Measurements from ENCODE around the gene FBXL19.

FBXL19 gene

DNA sequence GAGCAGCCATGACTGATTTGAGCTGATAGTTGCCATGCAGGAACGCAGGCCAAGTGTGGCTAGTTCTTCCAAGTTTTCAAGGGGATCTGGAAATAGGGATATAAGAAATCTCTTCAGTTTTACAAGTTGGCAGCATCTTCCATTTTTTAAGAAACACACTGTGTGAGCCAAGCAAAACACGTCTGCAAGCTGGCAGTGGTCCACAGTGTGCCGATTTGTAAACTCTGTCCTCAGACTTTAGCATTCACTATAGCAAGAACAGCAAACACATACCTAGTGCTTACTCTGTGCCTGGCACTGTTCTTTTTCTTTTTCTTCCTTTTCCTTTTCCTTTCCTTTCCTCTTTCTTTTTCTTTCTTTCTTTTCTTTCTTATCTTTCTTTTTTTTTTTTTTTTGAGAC lies 28.4 kb downstream of the FBXL19 start:
- TF ChIP-seq, protein P1, sequence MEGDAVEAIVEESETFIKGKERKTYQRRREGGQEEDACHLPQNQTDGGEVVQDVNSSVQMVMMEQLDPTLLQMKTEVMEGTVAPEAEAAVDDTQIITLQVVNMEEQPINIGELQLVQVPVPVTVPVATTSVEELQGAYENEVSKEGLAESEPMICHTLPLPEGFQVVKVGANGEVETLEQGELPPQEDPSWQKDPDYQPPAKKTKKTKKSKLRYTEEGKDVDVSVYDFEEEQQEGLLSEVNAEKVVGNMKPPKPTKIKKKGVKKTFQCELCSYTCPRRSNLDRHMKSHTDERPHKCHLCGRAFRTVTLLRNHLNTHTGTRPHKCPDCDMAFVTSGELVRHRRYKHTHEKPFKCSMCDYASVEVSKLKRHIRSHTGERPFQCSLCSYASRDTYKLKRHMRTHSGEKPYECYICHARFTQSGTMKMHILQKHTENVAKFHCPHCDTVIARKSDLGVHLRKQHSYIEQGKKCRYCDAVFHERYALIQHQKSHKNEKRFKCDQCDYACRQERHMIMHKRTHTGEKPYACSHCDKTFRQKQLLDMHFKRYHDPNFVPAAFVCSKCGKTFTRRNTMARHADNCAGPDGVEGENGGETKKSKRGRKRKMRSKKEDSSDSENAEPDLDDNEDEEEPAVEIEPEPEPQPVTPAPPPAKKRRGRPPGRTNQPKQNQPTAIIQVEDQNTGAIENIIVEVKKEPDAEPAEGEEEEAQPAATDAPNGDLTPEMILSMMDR (IDR thresholded peaks at IDR 0.05; ENCODE audit: low read length, missing control alignments): no peak
- peak; percentile 87 for DNase-seq (ENCODE audit: low read depth)
- H3K4me3 ChIP-seq (replicated peaks; ENCODE audit: low read depth, low read length): no peak overlapping the region

DNA sequence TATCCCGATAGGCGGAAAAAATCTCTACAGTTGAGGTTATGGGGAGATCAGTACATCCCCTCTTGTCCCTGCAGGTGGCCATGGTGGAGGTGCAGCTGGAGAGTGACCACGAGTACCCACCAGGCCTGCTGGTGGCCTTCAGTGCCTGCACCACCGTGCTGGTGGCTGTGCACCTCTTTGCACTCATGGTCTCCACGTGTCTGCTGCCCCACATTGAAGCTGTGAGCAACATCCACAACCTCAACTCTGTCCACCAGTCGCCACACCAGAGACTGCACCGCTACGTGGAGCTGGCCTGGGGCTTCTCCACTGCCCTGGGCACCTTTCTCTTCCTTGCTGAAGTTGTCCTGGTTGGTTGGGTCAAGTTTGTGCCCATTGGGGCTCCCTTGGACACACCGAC lies 29.7 kb downstream of the FBXL19 start:
- no peak overlapping the region for H3K4me3 ChIP-seq (replicated peaks; ENCODE audit: low read depth, low read length)
- no peak for DNase-seq (ENCODE audit: low read depth)
- TF ChIP-seq, protein P1 (IDR thresholded peaks at IDR 0.05; ENCODE audit: low read length, missing control alignments): no peak

DNA sequence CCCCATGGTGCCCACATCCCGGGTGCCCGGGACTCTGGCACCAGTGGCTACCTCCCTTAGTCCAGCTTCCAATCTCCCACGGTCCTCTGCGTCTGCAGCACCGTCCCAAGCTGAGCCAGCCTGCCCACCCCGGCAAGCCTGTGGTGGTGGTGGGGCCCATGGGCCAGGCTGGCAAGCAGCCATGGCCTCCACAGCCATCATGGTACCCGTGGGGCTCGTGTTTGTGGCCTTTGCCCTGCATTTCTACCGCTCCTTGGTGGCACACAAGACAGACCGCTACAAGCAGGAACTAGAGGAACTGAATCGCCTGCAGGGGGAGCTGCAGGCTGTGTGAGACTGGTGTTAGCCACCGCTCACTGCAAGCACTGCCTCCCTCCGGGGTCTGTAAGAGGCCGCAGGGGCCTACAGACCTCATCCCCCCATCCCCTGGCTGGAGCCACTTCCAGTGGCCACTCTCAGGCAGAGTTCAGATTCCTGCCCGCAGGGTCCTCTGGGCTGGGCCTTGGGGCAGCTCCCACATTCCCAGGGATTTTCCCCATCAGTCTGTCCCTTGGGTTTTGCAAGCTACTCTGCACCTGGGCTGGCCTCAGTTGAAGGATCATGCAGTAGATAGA lies 30.2 kb downstream of the FBXL19 start:
- peak; percentile 79 for DNase-seq (ENCODE audit: low read depth)
- no peak overlapping the region for H3K4me3 ChIP-seq (replicated peaks; ENCODE audit: low read depth, low read length)

DNA sequence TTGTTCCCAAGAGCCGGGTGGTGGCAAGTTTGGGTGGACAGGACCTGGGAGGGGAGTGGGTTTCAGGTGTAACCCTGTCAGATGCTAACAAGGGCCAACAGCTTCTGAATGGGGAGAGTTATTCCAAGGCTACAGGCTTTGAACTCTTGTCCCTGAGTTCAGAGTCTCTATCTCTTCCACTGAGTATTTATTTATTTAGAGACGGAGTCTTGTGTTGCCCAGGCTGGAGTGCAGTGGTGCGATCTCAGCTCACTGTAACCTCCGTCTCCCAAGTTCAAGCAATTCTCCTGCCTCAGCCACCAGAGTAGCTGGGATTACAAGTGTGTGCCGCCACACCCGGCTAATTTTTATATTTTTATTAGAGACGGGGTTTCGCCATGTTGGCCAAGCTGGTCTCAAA lies 31.6 kb downstream of the FBXL19 start:
- TF ChIP-seq, protein P1 (IDR thresholded peaks at IDR 0.05; ENCODE audit: low read length, missing control alignments): no peak
- no peak for DNase-seq (ENCODE audit: low read depth)
- H3K4me3 ChIP-seq (replicated peaks; ENCODE audit: low read depth, low read length): no peak overlapping the region

More for the DNA sequence above, 30.2 kb downstream of the FBXL19 start:
- TF ChIP-seq, protein P1 (IDR thresholded peaks at IDR 0.05; ENCODE audit: low read length, missing control alignments): peak; percentile 77

DNA sequence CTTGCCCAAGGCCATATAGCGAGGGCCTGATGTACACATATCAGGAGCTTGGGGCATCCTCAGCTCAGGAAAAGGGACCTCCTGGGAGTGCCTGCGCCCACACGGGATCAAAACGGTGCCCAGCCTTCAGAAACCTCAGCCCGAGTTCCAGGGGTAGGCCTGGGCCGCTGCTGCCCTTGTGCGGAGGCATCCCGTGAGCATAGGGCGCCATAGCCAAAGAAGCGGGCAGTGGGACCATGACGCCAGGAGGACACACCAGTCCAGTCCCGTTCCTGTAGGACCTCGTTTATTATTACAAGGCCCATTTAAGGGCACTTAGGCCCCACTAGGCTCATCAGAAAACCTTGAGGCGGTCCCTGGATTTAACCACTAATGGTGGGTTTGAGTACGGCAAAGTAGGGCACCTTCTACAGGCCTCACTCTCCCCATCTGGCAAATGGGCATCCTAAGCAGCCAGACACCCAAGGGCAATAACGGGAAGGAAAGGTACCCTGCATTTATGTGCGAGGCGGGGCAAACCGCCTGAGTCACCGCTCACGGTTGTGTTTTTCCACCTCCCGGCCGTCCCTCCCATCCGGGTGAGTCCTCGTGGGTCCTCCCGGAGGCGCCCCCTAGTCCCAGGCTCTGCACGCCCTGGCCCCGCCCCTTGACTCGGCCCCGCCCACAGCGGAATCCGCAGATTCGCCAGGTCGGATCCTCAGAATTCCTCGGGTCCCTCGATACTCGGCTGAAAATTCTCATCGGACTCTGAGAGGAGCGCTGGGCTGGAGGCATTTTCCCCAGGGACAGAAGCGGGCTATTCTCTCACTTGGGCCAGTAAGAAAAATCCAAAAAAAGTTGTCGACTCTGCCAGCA lies 33.5 kb downstream of the FBXL19 start:
- TF ChIP-seq, protein P1 (IDR thresholded peaks at IDR 0.05; ENCODE audit: low read length, missing control alignments): peak; percentile 23
- H3K4me3 ChIP-seq (replicated peaks; ENCODE audit: low read depth, low read length): peak overlapping the region; percentile 87
- DNase-seq (ENCODE audit: low read depth): peak; percentile 89

DNA sequence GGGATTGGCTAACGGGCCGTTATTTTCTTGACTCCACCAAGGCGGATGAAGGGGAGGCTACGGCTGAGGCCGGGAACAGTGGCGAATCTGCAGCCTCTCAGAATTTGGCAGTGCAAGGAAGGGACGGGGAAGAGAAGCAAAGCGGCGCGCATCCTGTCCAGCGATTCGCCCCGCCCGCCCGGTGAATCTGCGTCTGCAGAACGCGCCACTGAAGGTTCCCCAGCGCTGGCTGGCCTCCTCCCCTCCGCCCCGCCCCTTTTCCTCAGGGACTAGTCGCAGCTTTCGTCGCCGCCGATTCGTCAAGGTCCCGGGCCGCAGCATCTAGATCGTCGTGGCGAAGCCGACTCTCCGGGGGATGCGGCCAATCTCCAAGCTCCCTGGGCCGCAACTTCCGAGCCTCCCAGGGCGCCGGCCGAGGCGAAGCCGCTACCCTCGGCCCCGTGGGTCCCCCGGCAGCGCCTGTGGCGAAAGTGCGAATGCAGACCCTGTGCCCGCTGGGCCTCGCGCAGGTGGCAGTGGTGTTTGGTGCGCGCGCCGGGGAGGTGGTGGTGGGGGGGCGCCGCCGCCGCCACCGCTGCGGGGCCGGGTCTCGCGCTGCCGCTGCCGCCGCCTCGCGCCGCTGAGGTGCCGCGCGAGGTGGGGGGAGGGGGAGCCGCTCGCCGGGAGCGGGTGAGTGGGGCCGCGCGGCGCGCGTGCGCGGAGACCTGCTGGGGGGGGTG lies 34.2 kb downstream of the FBXL19 start, which contains the start of gene SETD1A:
TSS of gene SETD1A (plus strand) at position 299 of the 719 bp plus-strand sequence. CDS start 978 bp downstream, outside the sequence.
- peak; percentile 98 for DNase-seq (ENCODE audit: low read depth)
- peak within 1 kb of the TSS; percentile 87 for H3K4me3 ChIP-seq (replicated peaks; ENCODE audit: low read depth, low read length)
- TF ChIP-seq, protein P1 (IDR thresholded peaks at IDR 0.05; ENCODE audit: low read length, missing control alignments): no peak
